ENCODE measurements around the gene SMARCA4. TPM values are rescaled to one million over a fixed set of nuclear protein-coding genes. Genes with fewer than 3 reads are reported as not detected.
"Not testable (repeated sequence)": the region's sequence is repeated elsewhere in the genome, so short reads cannot be mapped to it uniquely, and the experiment has no call there.

SMARCA4 gene
- total RNA-seq, 1 experiment from 2014 or later: 36.2 TPM

DNA sequence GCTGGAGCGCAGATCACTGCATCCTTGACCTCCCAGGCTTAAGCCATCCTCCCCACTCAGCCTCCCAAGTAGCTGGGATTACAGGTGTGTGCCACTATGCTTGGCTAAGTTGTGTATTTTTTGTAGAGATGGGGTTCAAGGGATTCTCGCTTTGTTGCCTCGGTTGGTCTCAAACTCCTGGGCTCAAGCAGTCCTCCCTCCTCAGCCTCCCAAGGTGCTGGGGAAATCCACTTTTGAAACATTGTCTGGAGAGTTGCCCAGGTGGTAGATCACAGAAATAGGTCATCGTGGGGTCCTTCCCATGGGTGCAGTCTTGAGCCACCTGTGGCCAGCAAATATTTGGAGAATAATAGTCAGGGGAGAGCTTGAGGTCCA, 133.7 kb downstream of the SMARCA4 start:
- no peaks in the 10 kb centered on the region for H3K9me3 ChIP-seq (ENCODE audit: control insufficient read depth, insufficient read depth, low read depth, low read length)
- CTCF ChIA-PET: no interaction called here
- peak overlapping the region in 1 of 2 experiments; percentile 35; a peak in 2 of 4 replicates for H3K4me3 ChIP-seq (ENCODE audit: low read depth in 2 of 2, low read length in 2 of 2)
- POLR2A ChIA-PET: interaction anchor here (0.5 to 0.6 kb wide), 2 partner anchors 224 to 1355 kb away, joined by 3 to 7 read pairs; no protein-coding TSS in a partner anchor
- peaks cover 34% of the 10 kb centered on the region for H3K4me1 ChIP-seq (ENCODE audit: control insufficient read depth, insufficient read depth, low read length)
- H3K27ac ChIP-seq (ENCODE audit: low read length): peak overlapping the region; percentile 81
- DNase-seq (ENCODE audit: low read depth, low spot score): no peak
- in situ Hi-C loops (cut with HindIII; ENCODE audit: low pct_unique_long_range_greater_than_20kb, low sequenced_read_pairs): no loop called here
- intact Hi-C loops (cut with micrococcal nuclease; ENCODE audit: unreplicated experiment): no loop called here
- ATAC-seq: no peak
- TF ChIP-seq REST (IDR thresholded peaks at IDR 0.05; ENCODE audit: insufficient read depth in 1 of 2, low read depth in 2 of 2, low read length in 1 of 2): no peak
- TF ChIP-seq, protein P1, sequence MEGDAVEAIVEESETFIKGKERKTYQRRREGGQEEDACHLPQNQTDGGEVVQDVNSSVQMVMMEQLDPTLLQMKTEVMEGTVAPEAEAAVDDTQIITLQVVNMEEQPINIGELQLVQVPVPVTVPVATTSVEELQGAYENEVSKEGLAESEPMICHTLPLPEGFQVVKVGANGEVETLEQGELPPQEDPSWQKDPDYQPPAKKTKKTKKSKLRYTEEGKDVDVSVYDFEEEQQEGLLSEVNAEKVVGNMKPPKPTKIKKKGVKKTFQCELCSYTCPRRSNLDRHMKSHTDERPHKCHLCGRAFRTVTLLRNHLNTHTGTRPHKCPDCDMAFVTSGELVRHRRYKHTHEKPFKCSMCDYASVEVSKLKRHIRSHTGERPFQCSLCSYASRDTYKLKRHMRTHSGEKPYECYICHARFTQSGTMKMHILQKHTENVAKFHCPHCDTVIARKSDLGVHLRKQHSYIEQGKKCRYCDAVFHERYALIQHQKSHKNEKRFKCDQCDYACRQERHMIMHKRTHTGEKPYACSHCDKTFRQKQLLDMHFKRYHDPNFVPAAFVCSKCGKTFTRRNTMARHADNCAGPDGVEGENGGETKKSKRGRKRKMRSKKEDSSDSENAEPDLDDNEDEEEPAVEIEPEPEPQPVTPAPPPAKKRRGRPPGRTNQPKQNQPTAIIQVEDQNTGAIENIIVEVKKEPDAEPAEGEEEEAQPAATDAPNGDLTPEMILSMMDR (IDR thresholded peaks at IDR 0.05): no peak
- TF ChIP-seq TCF7L2 (IDR thresholded peaks at IDR 0.05; ENCODE audit: low read depth, low read length): no peak
- no peak for TF ChIP-seq SIN3A (IDR thresholded peaks at IDR 0.05; ENCODE audit: borderline replicate concordance, insufficient read depth, low read depth, low read length)
- TF ChIP-seq POLR2AphosphoS5 (IDR thresholded peaks at IDR 0.05; ENCODE audit: low read depth, low read length): no peak
- H3K27me3 ChIP-seq (ENCODE audit: control insufficient read depth, insufficient read depth, low read length): no peaks in the 10 kb centered on the region
- no TSS peak for BruUV-seq (replicated peaks)
- H3K36me3 ChIP-seq (ENCODE audit: control insufficient read depth, insufficient read depth, low read length): peaks cover 7% of the 10 kb centered on the region

GRCh38 chr19:11096210-11096841, 135.5 kb downstream of the SMARCA4 start:
- TF ChIP-seq SIN3A (IDR thresholded peaks at IDR 0.05; ENCODE audit: borderline replicate concordance, insufficient read depth, low read depth, low read length) (no peak), REST (IDR thresholded peaks at IDR 0.05; ENCODE audit: insufficient read depth in 1 of 2, low read depth in 2 of 2, low read length in 1 of 2) (no peak), TCF7L2 (IDR thresholded peaks at IDR 0.05; ENCODE audit: low read depth, low read length) (no peak), POLR2AphosphoS5 (IDR thresholded peaks at IDR 0.05; ENCODE audit: low read depth, low read length) (no peak; the same call in 1 of the 2 replicates)
- TF ChIP-seq, protein P1 (IDR thresholded peaks at IDR 0.05): no peak
- Histone ChIP-seq H3K4me3 (ENCODE audit: low read depth in 2 of 2, low read length in 2 of 2) (no peak overlapping the region), H3K27ac (ENCODE audit: low read length) (peak overlapping the region; percentile 39; the same call in 1 of the 2 replicates), H3K4me1 (ENCODE audit: control insufficient read depth, insufficient read depth, low read length) (peaks cover 34% of the 10 kb centered on the region), H3K27me3 (ENCODE audit: control insufficient read depth, insufficient read depth, low read length) (no peaks in the 10 kb centered on the region), H3K9me3 (ENCODE audit: control insufficient read depth, insufficient read depth, low read depth, low read length) (no peaks in the 10 kb centered on the region), H3K36me3 (ENCODE audit: control insufficient read depth, insufficient read depth, low read length) (peaks cover 2% of the 10 kb centered on the region; the same call in 1 of the 2 replicates)
- BruUV-seq (replicated peaks): no TSS peak
- ChIA-PET POLR2A (no interaction called here), CTCF (no interaction called here)
- intact Hi-C loops (cut with micrococcal nuclease; ENCODE audit: unreplicated experiment): no loop called here
- no peak for ATAC-seq
- in situ Hi-C loops (cut with HindIII; ENCODE audit: low pct_unique_long_range_greater_than_20kb, low sequenced_read_pairs): no loop called here
- no peak for DNase-seq (ENCODE audit: low read depth, low spot score)

DNA sequence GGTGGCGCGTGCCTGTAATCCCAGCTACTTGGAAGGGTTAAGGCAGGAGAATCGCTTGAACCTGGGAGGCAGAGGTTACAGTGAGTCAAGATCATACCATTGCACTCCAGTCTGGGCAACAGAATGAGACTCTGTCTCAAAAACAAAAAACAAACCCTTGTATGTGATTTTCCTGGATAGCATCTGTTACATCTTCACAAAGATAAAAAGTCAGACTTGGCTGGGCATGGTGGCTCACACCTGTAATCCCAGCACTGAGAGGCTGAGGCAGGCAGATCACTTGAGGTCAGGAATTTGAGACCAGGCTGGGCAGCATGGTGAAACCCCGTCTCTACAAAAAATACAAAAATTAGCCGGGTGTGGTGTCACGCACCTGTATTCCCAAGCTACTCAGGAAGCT, 136.5 kb downstream of the SMARCA4 start:
- BruUV-seq (replicated peaks); POLR2A ChIA-PET; in situ Hi-C loops (cut with HindIII; ENCODE audit: low pct_unique_long_range_greater_than_20kb, low sequenced_read_pairs); DNase-seq (ENCODE audit: low read depth, low spot score); H3K27ac ChIP-seq (ENCODE audit: low read length); H3K36me3 ChIP-seq (ENCODE audit: control insufficient read depth, insufficient read depth, low read length); H3K9me3 ChIP-seq (ENCODE audit: control insufficient read depth, insufficient read depth, low read depth, low read length); ATAC-seq; H3K27me3 ChIP-seq (ENCODE audit: control insufficient read depth, insufficient read depth, low read length); H3K4me3 ChIP-seq (ENCODE audit: low read depth in 2 of 2, low read length in 2 of 2); intact Hi-C loops (cut with micrococcal nuclease; ENCODE audit: unreplicated experiment); CTCF ChIA-PET: not testable (repeated sequence)
- peaks cover 34% of the 10 kb centered on the region for H3K4me1 ChIP-seq (ENCODE audit: control insufficient read depth, insufficient read depth, low read length)

All from Panc1 (cell line).